ENCODE results near the gene MRTFB. TPM values are rescaled to one million over a fixed set of nuclear protein-coding genes. Genes with fewer than 3 reads are reported as not detected.

MRTFB gene
- total RNA-seq, 4 donors from 2014 or later: 37.8 to 82.7 (median 47.9) TPM

GRCh38 chr16:14314116-14314515 lies 243.0 kb downstream of the MRTFB start:
- Histone ChIP-seq H3K9me3 (no peaks in the 10 kb centered on the region), H3K36me3 (no peaks in the 10 kb centered on the region), H3K4me3 (no peak overlapping the region), H3K4me1 (peaks cover 0 to 15% (median 10%) of the 10 kb centered on the region in 4 donors), H3K27ac (no peak overlapping the region), H3K27me3 (no peaks in the 10 kb centered on the region)
- intact Hi-C loops (cut with DNase I; ENCODE audit: low total_unique reads): no loop called here
- TF ChIP-seq POLR2AphosphoS5 (IDR thresholded peaks at IDR 0.05) (no peak), POLR2A (IDR thresholded peaks at IDR 0.05) (no peak), CTCF (IDR thresholded peaks at IDR 0.05) (no peak), EP300 (IDR thresholded peaks at IDR 0.05; ENCODE audit: low read depth) (no peak)
- in situ Hi-C loops (cut with MboI; ENCODE audit: low pct_ligation_motif_present in 1 of 4, low pct_unique_long_range_greater_than_20kb in 1 of 4, low sequenced_read_pairs in 3 of 4): no loop called here
- DNase-seq: no peak
- 81% methylated on average over 1 of the region's 1 CpG; no CpG with 5 or more reads in 1 of the 2 donors for WGBS, 2 donors (ENCODE audit: low coverage in 1 of 2)

DNA sequence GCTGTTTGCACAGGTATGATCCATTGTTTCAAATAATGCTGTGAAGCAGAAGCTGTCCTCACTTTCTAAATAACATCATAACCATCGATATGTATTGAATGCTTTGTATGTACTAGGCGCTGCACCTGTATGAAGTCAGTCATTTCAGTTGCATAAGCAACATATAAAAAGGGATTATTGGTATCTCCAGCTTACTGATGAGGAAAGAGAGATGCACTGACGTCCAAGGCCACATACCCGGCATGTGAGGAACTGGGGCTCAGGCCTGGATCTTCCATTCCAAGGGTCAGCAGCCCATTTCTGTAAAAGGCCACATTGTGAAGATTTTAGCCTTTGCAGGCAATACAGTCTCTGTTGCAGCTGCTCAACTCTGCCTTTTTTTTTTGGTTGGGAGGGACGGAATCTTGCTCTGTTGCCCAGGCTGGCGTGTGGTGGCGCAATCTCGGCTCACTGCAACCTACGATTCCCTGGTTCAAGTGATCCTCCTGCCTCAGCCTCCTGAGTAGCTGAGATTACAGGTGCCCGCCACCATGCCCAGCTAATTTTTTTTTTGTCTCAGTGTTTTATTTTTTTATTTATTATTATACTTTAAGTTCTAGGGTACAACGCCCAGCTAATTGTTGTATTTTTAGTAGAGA lies 244.7 kb downstream of the MRTFB start:
- in situ Hi-C loops (cut with MboI; ENCODE audit: low pct_ligation_motif_present in 1 of 4, low pct_unique_long_range_greater_than_20kb in 1 of 4, low sequenced_read_pairs in 3 of 4) (no loop called here), intact Hi-C loops (cut with DNase I; ENCODE audit: low total_unique reads) (no loop called here)
- no peak for DNase-seq
- H3K9me3 ChIP-seq: no peaks in the 10 kb centered on the region
- H3K27me3 ChIP-seq: no peaks in the 10 kb centered on the region
- TF ChIP-seq POLR2AphosphoS5 (IDR thresholded peaks at IDR 0.05) (no peak), CTCF (IDR thresholded peaks at IDR 0.05) (no peak), EP300 (IDR thresholded peaks at IDR 0.05; ENCODE audit: low read depth) (no peak), POLR2A (IDR thresholded peaks at IDR 0.05) (no peak)
- WGBS, 2 donors (ENCODE audit: low coverage in 1 of 2): 82 to 88% methylated on average over 8 to 11 of the region's 11 CpGs
- H3K36me3 ChIP-seq: no peaks in the 10 kb centered on the region
- peaks cover 0 to 1% (median 0%) of the 10 kb centered on the region in 4 donors for H3K4me1 ChIP-seq
- H3K27ac ChIP-seq: no peak overlapping the region
- H3K4me3 ChIP-seq: no peak overlapping the region

Small RNA genes within 50 kb of the gene (small RNA-seq; reads per million reads assigned to genes)
- gene MIR193B (9.9 to 39.5 (median 30.3) reads per million in 4 donors), gene MIR365A (0 to 0.71 (median 0.53) reads per million in 4 donors), gene RF00019 (0 reads per million in 4 donors)

Other genes starting within 250 kb of the MRTFB start
- 10 to 100 TPM in 1 of 4 donors, 1 to 10 TPM in 3; 3.8 to 14.1 (median 4.8) TPM for gene ERCC4, start 151.2 kb upstream of the MRTFB start, total RNA-seq